ENCODE measurements around the gene ALPG. TPM values are rescaled to one million over a fixed set of nuclear protein-coding genes. Genes with fewer than 3 reads are reported as not detected.

ALPG gene
- total and polyA plus RNA-seq, 2 of the 13 experiments (the other 11 are each of a cell fraction or from before 2014, with no cell fraction given) = not detected

DNA sequence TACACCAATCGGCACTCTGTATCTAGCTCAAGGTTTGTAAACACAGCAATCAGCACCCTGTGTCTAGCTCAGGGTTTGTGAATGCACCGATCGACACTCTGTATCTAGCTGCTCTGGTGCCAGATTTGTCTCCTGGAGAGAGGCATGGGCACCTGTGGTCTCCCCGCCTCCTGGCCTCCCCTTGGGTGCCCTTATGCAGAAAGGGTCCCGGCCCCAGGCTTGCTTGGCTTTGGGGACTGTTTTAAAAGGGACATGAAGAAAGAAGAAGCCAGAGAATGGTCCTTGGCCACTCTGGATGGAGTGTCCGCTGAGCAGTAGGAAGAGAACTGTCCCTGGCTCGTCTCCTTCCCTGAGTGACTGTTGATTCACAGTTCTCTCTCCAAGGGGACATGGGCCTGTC, 39.6 kb upstream of the ALPG start (continued):
- TF ChIP-seq ZNF773 (CRISPR knock-in tag; IDR thresholded peaks at IDR 0.05; ENCODE audit: borderline replicate concordance) (no peak), NFYC (CRISPR knock-in tag; IDR thresholded peaks at IDR 0.05) (peak; percentile 8; the same call in 1 of the 2 replicates), ZNF230 (CRISPR knock-in tag; IDR thresholded peaks at IDR 0.05) (no peak), GTF2F1 (IDR thresholded peaks at IDR 0.05; ENCODE audit: low read length) (no peak), SALL1 (CRISPR knock-in tag; IDR thresholded peaks at IDR 0.05) (no peak), ZNF724P (CRISPR knock-in tag; IDR thresholded peaks at IDR 0.05; ENCODE audit: borderline replicate concordance) (no peak), ZSCAN29 (CRISPR knock-in tag; conservative IDR thresholded peaks at IDR 0.05) (no peak), ZFX (CRISPR knock-in tag; IDR thresholded peaks at IDR 0.05; ENCODE audit: low read depth) (0 out of 2 replicates have a peak, but pooled peaks have one; percentile 18), AGO1 (IDR thresholded peaks at IDR 0.05; ENCODE audit: low read depth, low read length, poor library complexity, severe bottlenecking) (no peak), AGO2 (optimal IDR thresholded peaks at IDR 0.05; ENCODE audit: low read depth, low read length) (no peak), HMG20B (CRISPR knock-in tag; conservative IDR thresholded peaks at IDR 0.05) (no peak), MIXL1 (CRISPR knock-in tag; IDR thresholded peaks at IDR 0.05) (no peak), TMF1 (CRISPR knock-in tag; IDR thresholded peaks at IDR 0.05; ENCODE audit: low read depth) (no peak), ZBTB7B (CRISPR knock-in tag; IDR thresholded peaks at IDR 0.05) (no peak)
- TF ChIP-seq, protein P1, sequence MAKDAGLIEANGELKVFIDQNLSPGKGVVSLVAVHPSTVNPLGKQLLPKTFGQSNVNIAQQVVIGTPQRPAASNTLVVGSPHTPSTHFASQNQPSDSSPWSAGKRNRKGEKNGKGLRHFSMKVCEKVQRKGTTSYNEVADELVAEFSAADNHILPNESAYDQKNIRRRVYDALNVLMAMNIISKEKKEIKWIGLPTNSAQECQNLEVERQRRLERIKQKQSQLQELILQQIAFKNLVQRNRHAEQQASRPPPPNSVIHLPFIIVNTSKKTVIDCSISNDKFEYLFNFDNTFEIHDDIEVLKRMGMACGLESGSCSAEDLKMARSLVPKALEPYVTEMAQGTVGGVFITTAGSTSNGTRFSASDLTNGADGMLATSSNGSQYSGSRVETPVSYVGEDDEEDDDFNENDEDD (CRISPR knock-in tag; IDR thresholded peaks at IDR 0.05; ENCODE audit: borderline replicate concordance) = no peak
- TF ChIP-seq, protein P2, sequence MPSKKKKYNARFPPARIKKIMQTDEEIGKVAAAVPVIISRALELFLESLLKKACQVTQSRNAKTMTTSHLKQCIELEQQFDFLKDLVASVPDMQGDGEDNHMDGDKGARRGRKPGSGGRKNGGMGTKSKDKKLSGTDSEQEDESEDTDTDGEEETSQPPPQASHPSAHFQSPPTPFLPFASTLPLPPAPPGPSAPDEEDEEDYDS (CRISPR knock-in tag; IDR thresholded peaks at IDR 0.05) = no peak
- TF ChIP-seq, protein P3, sequence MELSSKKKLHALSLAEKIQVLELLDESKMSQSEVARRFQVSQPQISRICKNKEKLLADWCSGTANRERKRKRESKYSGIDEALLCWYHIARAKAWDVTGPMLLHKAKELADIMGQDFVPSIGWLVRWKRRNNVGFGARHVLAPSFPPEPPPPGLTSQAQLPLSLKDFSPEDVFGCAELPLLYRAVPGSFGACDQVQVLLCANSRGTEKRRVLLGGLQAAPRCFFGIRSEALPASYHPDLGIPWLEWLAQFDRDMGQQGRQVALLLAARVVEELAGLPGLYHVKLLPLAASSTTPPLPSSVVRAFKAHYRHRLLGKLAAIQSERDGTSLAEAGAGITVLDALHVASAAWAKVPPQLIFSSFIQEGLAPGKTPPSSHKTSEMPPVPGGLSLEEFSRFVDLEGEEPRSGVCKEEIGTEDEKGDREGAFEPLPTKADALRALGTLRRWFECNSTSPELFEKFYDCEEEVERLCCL (CRISPR knock-in tag; IDR thresholded peaks at IDR 0.05; ENCODE audit: borderline replicate concordance) = no peak
- TF ChIP-seq, protein P4, sequence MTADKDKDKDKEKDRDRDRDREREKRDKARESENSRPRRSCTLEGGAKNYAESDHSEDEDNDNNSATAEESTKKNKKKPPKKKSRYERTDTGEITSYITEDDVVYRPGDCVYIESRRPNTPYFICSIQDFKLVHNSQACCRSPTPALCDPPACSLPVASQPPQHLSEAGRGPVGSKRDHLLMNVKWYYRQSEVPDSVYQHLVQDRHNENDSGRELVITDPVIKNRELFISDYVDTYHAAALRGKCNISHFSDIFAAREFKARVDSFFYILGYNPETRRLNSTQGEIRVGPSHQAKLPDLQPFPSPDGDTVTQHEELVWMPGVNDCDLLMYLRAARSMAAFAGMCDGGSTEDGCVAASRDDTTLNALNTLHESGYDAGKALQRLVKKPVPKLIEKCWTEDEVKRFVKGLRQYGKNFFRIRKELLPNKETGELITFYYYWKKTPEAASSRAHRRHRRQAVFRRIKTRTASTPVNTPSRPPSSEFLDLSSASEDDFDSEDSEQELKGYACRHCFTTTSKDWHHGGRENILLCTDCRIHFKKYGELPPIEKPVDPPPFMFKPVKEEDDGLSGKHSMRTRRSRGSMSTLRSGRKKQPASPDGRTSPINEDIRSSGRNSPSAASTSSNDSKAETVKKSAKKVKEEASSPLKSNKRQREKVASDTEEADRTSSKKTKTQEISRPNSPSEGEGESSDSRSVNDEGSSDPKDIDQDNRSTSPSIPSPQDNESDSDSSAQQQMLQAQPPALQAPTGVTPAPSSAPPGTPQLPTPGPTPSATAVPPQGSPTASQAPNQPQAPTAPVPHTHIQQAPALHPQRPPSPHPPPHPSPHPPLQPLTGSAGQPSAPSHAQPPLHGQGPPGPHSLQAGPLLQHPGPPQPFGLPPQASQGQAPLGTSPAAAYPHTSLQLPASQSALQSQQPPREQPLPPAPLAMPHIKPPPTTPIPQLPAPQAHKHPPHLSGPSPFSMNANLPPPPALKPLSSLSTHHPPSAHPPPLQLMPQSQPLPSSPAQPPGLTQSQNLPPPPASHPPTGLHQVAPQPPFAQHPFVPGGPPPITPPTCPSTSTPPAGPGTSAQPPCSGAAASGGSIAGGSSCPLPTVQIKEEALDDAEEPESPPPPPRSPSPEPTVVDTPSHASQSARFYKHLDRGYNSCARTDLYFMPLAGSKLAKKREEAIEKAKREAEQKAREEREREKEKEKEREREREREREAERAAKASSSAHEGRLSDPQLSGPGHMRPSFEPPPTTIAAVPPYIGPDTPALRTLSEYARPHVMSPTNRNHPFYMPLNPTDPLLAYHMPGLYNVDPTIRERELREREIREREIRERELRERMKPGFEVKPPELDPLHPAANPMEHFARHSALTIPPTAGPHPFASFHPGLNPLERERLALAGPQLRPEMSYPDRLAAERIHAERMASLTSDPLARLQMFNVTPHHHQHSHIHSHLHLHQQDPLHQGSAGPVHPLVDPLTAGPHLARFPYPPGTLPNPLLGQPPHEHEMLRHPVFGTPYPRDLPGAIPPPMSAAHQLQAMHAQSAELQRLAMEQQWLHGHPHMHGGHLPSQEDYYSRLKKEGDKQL (CRISPR knock-in tag; IDR thresholded peaks at IDR 0.05; ENCODE audit: low read depth) = no peak

Data from HepG2 (cell line).